H1 (cell line): ENCODE measurements around the gene SLC1A2. TPM values are rescaled to one million over a fixed set of nuclear protein-coding genes. Genes with fewer than 3 reads are reported as not detected.

ENCODE experiments used
- CTCF ChIA-PET: fragments of 300-600 bp; sonication (Branson Sonifier 250); formaldehyde crosslinking; loops from one replicate; lab custom pipeline; 2021; ENCODE audit not compliant: partially characterized antibody; lab: Charles Lee
- POLR2A ChIA-PET: fragments of 300-600 bp; sonication (Branson Sonifier 250); formaldehyde crosslinking; loops from one replicate; lab custom pipeline; 2021; ENCODE audit warnings: inconsistent platforms; ENCODE audit not compliant: partially characterized antibody; lab: Charles Lee
- DNase-seq, 2 experiments: peaks; one replicate each; pipeline versions ENCODE4 v3.0.0 to v3.0.0-alpha.2; 2010 to 2022; ENCODE audit warnings: low spot score in 2 of 2, low read depth in 1 of 2, mixed read lengths in 1 of 2
- FAIRE-seq: peaks from 2 replicates; lab custom pipeline; 2011; peaks lifted over from hg19 to GRCh38; lab: Jason Lieb, UNC
- H2AFZ ChIP-seq: 2 replicates; pipeline ENCODE4 v1.8.1; 2012; ENCODE audit warnings: low read length, inconsistent platforms
- H2AK5ac ChIP-seq: 2 replicates; pipeline ENCODE4 v1.6.1; 2013; ENCODE audit warnings: low read depth, low read length
- H2BK120ac ChIP-seq: replicated peaks from 2 replicates; pipeline ENCODE3; 2013; ENCODE audit warnings: low read depth, low read length, inconsistent platforms
- H2BK12ac ChIP-seq: 2 replicates; pipeline ENCODE4 v1.6.1; 2013; ENCODE audit warnings: low read depth, low read length
- H2BK15ac ChIP-seq: 2 replicates; pipeline ENCODE4 v1.6.1; 2013; ENCODE audit warnings: low read length
- H2BK20ac ChIP-seq: 2 replicates; pipeline ENCODE4 v1.6.1; 2013; ENCODE audit warnings: low read length
- H2BK5ac ChIP-seq: 2 replicates; pipeline ENCODE4 v1.6.1; 2013; ENCODE audit warnings: low read depth, low read length
- H3K14ac ChIP-seq: 2 replicates; pipeline ENCODE4 v1.6.1; 2013; ENCODE audit warnings: inconsistent platforms; ENCODE audit not compliant: insufficient read length
- H3K18ac ChIP-seq: 2 replicates; pipeline ENCODE4 v1.6.1; 2013; ENCODE audit warnings: low read length; ENCODE audit errors: extremely low read depth
- H3K23ac ChIP-seq: 2 replicates; pipeline ENCODE4 v1.6.1; 2013; ENCODE audit warnings: inconsistent platforms; ENCODE audit not compliant: insufficient read length
- H3K23me2 ChIP-seq: 2 replicates; pipeline ENCODE4 v1.6.1; 2013; ENCODE audit warnings: low read depth, low read length
- H3K27ac ChIP-seq: 2 replicates; pipeline ENCODE4 v1.6.1; 2011; ENCODE audit warnings: low read depth, low read length, inconsistent platforms
- H3K27me3 ChIP-seq, 4 experiments: replicated peaks in 1 of 4; 1 replicate in 1 of 4; 2 replicates in 3 of 4; pipeline versions ENCODE4 v1.6.1 to v1.8.1; 2011 to 2013; ENCODE audit warnings: low read length in 3 of 4, mild to moderate bottlenecking in 3 of 4, inconsistent platforms in 2 of 4, mixed read lengths in 2 of 4, moderate library complexity in 1 of 4; ENCODE audit not compliant: control insufficient read depth in 3 of 4, insufficient read depth in 3 of 4; ENCODE audit errors: extremely low read depth in 1 of 4
- H3K36me3 ChIP-seq, 4 experiments: 2 replicates each; pipeline versions ENCODE4 v1.6.1 to v1.8.1; 2011 to 2013; ENCODE audit warnings: mild to moderate bottlenecking in 4 of 4, low read length in 3 of 4, moderate library complexity in 2 of 4, control low read depth in 1 of 4, inconsistent platforms in 1 of 4; ENCODE audit not compliant: insufficient read depth in 4 of 4, control insufficient read depth in 2 of 4
- H3K4ac ChIP-seq: replicated peaks from 2 replicates; pipeline ENCODE3; 2013; ENCODE audit warnings: low read length, low read depth, mixed read lengths, inconsistent platforms; ENCODE audit not compliant: insufficient read length
- H3K4me1 ChIP-seq, 4 experiments: replicated peaks in 1 of 4; 1 replicate in 1 of 4; 2 replicates in 3 of 4; pipeline versions ENCODE4 v1.6.1 to v1.8.1; 2011 to 2013; ENCODE audit warnings: low read length in 3 of 4, inconsistent platforms in 2 of 4, mixed read lengths in 1 of 4; ENCODE audit not compliant: insufficient read depth in 4 of 4, control insufficient read depth in 3 of 4
- H3K4me2 ChIP-seq, 2 experiments: 2 replicates each; pipeline versions ENCODE4 v1.6.1 to v1.8.1; 2011 to 2013; ENCODE audit warnings: low read depth in 2 of 2, low read length in 2 of 2, control low read depth in 1 of 2, inconsistent platforms in 1 of 2, mild to moderate bottlenecking in 1 of 2; ENCODE audit not compliant: insufficient read depth in 1 of 2
- H3K4me3 ChIP-seq, 4 experiments: fragments of 200-600, 300-600 bp in 1 of 4; sonication (generic), shearing (Covaris generic), sonication (Bioruptor Twin) in 1 of 4; 2 replicates each; pipeline versions ENCODE4 v1.5.1 to v1.8.1; 2011 to 2016; ENCODE audit warnings: low read length in 4 of 4, low read depth in 3 of 4, control low read depth in 2 of 4, inconsistent platforms in 2 of 4, mild to moderate bottlenecking in 2 of 4, mixed read lengths in 1 of 4, moderate library complexity in 1 of 4; ENCODE audit not compliant: insufficient read depth in 2 of 4; ENCODE audit errors: extremely low read depth in 1 of 4
- H3K56ac ChIP-seq: replicated peaks from 2 replicates; pipeline ENCODE3; 2013; ENCODE audit warnings: low read depth, mild to moderate bottlenecking, mixed read lengths, low read length, inconsistent platforms; ENCODE audit not compliant: insufficient read length
- H3K79me1 ChIP-seq: 2 replicates; pipeline ENCODE4 v1.6.1; 2013; ENCODE audit warnings: low read depth, low read length, control low read depth
- H3K79me2 ChIP-seq, 2 experiments: 2 replicates each; pipeline versions ENCODE4 v1.6.1 to v1.8.1; 2012 to 2013; ENCODE audit warnings: low read length in 2 of 2, mild to moderate bottlenecking in 2 of 2, inconsistent platforms in 1 of 2; ENCODE audit not compliant: insufficient read depth in 2 of 2, control insufficient read depth in 1 of 2
- H3K9ac ChIP-seq, 4 experiments: replicated peaks in 1 of 4; 1 replicate in 1 of 4; 2 replicates in 3 of 4; pipeline versions ENCODE4 v1.6.1 to v1.8.1; 2011 to 2013; ENCODE audit warnings: low read depth in 3 of 4, low read length in 3 of 4, control low read depth in 2 of 4, mild to moderate bottlenecking in 2 of 4, moderate library complexity in 2 of 4, inconsistent platforms in 1 of 4; ENCODE audit errors: extremely low read depth in 1 of 4
- H3K9me3 ChIP-seq, 2 experiments: 2 replicates each; pipeline versions ENCODE4 v1.6.1 to v1.8.1; 2012 to 2013; ENCODE audit warnings: mild to moderate bottlenecking in 2 of 2, moderate library complexity in 2 of 2, control low read depth in 1 of 2, inconsistent platforms in 1 of 2, low read depth in 1 of 2, low read length in 1 of 2, mixed read lengths in 1 of 2; ENCODE audit not compliant: insufficient read depth in 2 of 2
- H4K20me1 ChIP-seq, 2 experiments: replicated peaks in 1 of 2; 2 replicates each; pipeline versions ENCODE3 to v1.8.1; 2011 to 2013; ENCODE audit warnings: inconsistent platforms in 2 of 2, low read length in 2 of 2, mild to moderate bottlenecking in 1 of 2; ENCODE audit not compliant: insufficient read depth in 2 of 2, control insufficient read depth in 1 of 2
- H4K5ac ChIP-seq: 2 replicates; pipeline ENCODE4 v1.6.1; 2013; ENCODE audit warnings: low read length, low read depth, mixed read lengths, inconsistent platforms; ENCODE audit not compliant: insufficient read length
- H4K8ac ChIP-seq: 2 replicates; pipeline ENCODE4 v1.8.0; 2013; ENCODE audit warnings: mild to moderate bottlenecking, moderate library complexity, low read length, inconsistent platforms; ENCODE audit not compliant: insufficient read depth; ENCODE audit errors: extremely low read depth
- H4K91ac ChIP-seq: replicated peaks from 2 replicates; pipeline ENCODE3; 2013; ENCODE audit warnings: low read length, mixed read lengths, inconsistent platforms; ENCODE audit not compliant: insufficient read length
- ASH2L ChIP-seq: fragments of 200-600, 300-600 bp; sonication (generic); IDR thresholded peaks from one replicate; pipeline ENCODE4 v1.7.1; 2017; ENCODE audit warnings: low read length
- BCL11A ChIP-seq, 2 experiments: IDR thresholded peaks; one replicate each; pipeline ENCODE4 v1.6.1; 2011; ENCODE audit warnings: low read depth in 2 of 2, low read length in 2 of 2, mild to moderate bottlenecking in 2 of 2
- EGR1 ChIP-seq: IDR thresholded peaks from 2 replicates; pipeline ENCODE4 v1.6.1; 2011; ENCODE audit warnings: low read depth, low read length, borderline replicate concordance
- GTF2F1 ChIP-seq: IDR thresholded peaks from 2 replicates; pipeline ENCODE4 v1.6.1; 2012; ENCODE audit warnings: low read depth, low read length, improper control_type of control experiment, borderline replicate concordance
- KDM1A ChIP-seq: fragments of 200-600, 300-600 bp; sonication (generic); IDR thresholded peaks from 2 replicates; pipeline ENCODE4 v1.7.1; 2016; ENCODE audit warnings: mild to moderate bottlenecking, low read length, borderline replicate concordance
- KDM5A ChIP-seq: fragments of 200-600 bp; IDR thresholded peaks from 2 replicates; pipeline ENCODE4 v1.7.1; 2012; ENCODE audit warnings: mild to moderate bottlenecking, low read length, inconsistent platforms, mixed read lengths
- MAX ChIP-seq: IDR thresholded peaks from 2 replicates; pipeline ENCODE4 v1.6.1; 2012; ENCODE audit warnings: inconsistent platforms
- PHF8 ChIP-seq: fragments of 200-600 bp; sonication (generic); conservative IDR thresholded peaks from 2 replicates; pipeline ENCODE4 v1.7.1; 2012; ENCODE audit warnings: low read depth, mild to moderate bottlenecking, inconsistent platforms, low read length, moderate library complexity
- POU5F1 ChIP-seq: IDR thresholded peaks from 2 replicates; pipeline ENCODE4 v1.6.1; 2011; ENCODE audit warnings: low read depth, mild to moderate bottlenecking, low read length, moderate library complexity
- RFX5 ChIP-seq: IDR thresholded peaks from 2 replicates; pipeline ENCODE4 v1.6.1; 2011; ENCODE audit warnings: low read depth, low read length, improper control_type of control experiment, borderline replicate concordance
- RXRA ChIP-seq: IDR thresholded peaks from 2 replicates; pipeline ENCODE4 v1.6.1; 2011; ENCODE audit warnings: low read depth, mild to moderate bottlenecking, low read length, moderate library complexity; ENCODE audit not compliant: insufficient read depth
- SAP30 ChIP-seq: fragments of 300-600 bp; sonication (generic); IDR thresholded peaks from 2 replicates; pipeline ENCODE4 v1.7.1; 2012; ENCODE audit warnings: low read length, moderate library complexity, mild to moderate bottlenecking, inconsistent platforms; ENCODE audit not compliant: insufficient read depth, insufficient replicate concordance
- SIRT6 ChIP-seq: IDR thresholded peaks from one replicate; pipeline ENCODE4 v1.7.1; 2012; ENCODE audit warnings: low read length, inconsistent platforms
- WGBS, 2 experiments: shearing (Covaris generic) in 1 of 2; methylation state at CpG; one replicate each; pipeline versions ENCODE4 v1.1.6 to v1.1.7; 2013 to 2015; ENCODE audit warnings: low lambda C conversion rate in 2 of 2, mixed read lengths in 2 of 2, inconsistent platforms in 1 of 2, low coverage in 1 of 2, missing lambda C conversion rate in 1 of 2; ENCODE audit not compliant: insufficient replicate concordance in 2 of 2, insufficient coverage in 1 of 2, insufficient read length in 1 of 2; ENCODE audit errors: extremely low coverage in 1 of 2, missing lambda C conversion rate in 1 of 2; 5-methylcytosine and 5-hydroxymethylcytosine counted together
- polyA plus RNA-seq, 7 experiments: library from polyadenylated mRNA; depleted of rRNA in 3 of 7; stranded (reverse) in 5 of 7; unstranded in 2 of 7; fragments of >200 nt in 5 of 7; fragments of 200-250 nt in 2 of 7; gene quantifications; 1 replicate in 5 of 7; 2 replicates in 1 of 7; 4 replicates in 1 of 7; pipeline versions ENCODE4 v1.2.1 to v1.2.3, GENCODE V29; 2011 to 2013; ENCODE audit warnings: missing spikeins in 2 of 7, mixed read lengths in 2 of 7
- total RNA-seq: library from RNA; stranded (reverse); fragmentation: NEBNext Ultra II Directional; extraction: Animal tissue kit (Norgen Biotek cat#: 25700); gene quantifications from 2 replicates; pipeline ENCODE4 v1.2.1, GENCODE V29; 2021

SLC1A2 gene
- total and polyA plus RNA-seq, 2 of the 8 experiments (the other 6 are each of a cell fraction or from before 2014, with no cell fraction given) = 0.57 to 1.2 TPM

DNA sequence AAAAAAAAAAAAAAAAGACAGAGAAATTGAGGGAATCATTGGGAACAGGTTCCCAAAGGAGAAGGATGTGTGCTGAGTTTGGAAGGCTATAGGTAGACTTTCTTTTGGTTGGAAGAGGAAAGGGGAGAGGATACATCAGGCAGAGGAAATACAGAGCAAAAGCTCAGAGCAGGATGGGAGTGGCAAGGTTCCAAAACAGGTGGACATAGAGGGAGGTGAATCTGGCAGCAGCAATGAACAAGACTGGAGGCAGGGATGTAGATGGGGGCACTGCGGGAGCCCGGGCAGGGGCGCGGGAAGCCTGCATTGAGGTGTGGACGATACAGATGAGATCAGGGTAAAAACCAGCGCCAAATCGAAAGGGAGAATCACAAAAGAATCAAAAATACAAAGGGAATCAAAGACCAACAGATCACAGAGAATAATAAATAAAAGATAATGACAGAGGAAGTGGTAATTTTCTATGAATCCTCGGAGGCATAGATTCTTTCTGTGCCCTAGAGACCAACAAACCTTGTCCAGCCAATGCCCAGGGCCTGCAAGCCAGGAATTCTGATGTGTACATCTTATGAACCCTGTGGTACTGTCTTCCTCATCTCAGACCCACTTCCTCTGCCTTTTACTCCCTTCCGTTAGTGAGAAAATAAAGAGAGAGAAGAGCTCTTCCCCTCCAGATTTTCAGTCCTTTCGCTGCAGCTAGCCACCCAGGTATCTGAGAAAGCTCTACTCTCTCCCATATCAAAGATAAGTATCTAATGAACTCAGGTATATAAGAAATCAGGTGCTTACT lies 70.3 kb downstream of the SLC1A2 start:
- Histone ChIP-seq H3K36me3 (no peaks in the 10 kb centered on the region), H3K9ac (no peak overlapping the region), H3K4ac (no peak overlapping the region), H3K18ac (no peak overlapping the region), H3K4me3 (no peak overlapping the region), H4K8ac (no peak overlapping the region), H3K27ac (no peak overlapping the region), H2BK120ac (no peak overlapping the region), H3K9me3 (no peaks in the 10 kb centered on the region), H2BK20ac (no peak overlapping the region), H3K79me2 (no peaks in the 10 kb centered on the region), H3K23me2 (no peaks in the 10 kb centered on the region), H3K14ac (no peak overlapping the region), H4K91ac (no peak overlapping the region), H3K4me1 (peaks cover 0 to 5% (median 1%) of the 10 kb centered on the region in 4 experiments; a peak in 3 of 7 replicates), H2BK15ac (no peak overlapping the region), H3K56ac (no peak overlapping the region), H3K27me3 (peaks cover 0 to 7% (median 2%) of the 10 kb centered on the region in 4 experiments; a peak in 4 of 7 replicates), H2BK12ac (no peak overlapping the region), H4K20me1 (no peaks in the 10 kb centered on the region), H2AK5ac (no peak overlapping the region), H3K79me1 (no peaks in the 10 kb centered on the region), H2AFZ (no peak overlapping the region), H2BK5ac (no peak overlapping the region), H3K4me2 (no peak overlapping the region), H3K23ac (no peak overlapping the region), H4K5ac (no peak overlapping the region)
- POLR2A ChIA-PET = no interaction called here
- 91% methylated on average over 10 of the region's 10 CpGs; no CpG with 5 or more reads in 1 of the 2 experiments for WGBS, 2 experiments
- CTCF ChIA-PET = interaction anchor here (1.2 to 1.7 kb wide), 2 partner anchors 13 to 423 kb away, joined by 3 to 5 read pairs; no protein-coding TSS in a partner anchor
- FAIRE-seq (no peak), DNase-seq (no peak)
- TF ChIP-seq RFX5 = no peak
- no peak for TF ChIP-seq EGR1
- no peak for TF ChIP-seq SAP30
- no peak for TF ChIP-seq KDM1A
- no peak for TF ChIP-seq MAX
- TF ChIP-seq PHF8 = no peak
- TF ChIP-seq ASH2L = no peak
- no peak for TF ChIP-seq SIRT6
- TF ChIP-seq GTF2F1 = no peak
- TF ChIP-seq BCL11A (IDR thresholded peaks at IDR 0.05; ENCODE audit: low read depth in 2 of 2, low read length in 2 of 2) = no peak
- TF ChIP-seq POU5F1 = no peak
- no peak for TF ChIP-seq RXRA
- TF ChIP-seq KDM5A = no peak
